Body of pancreas (tissue), 4 donors: ENCODE results near the gene SLC9A7. TPM values are rescaled to one million over a fixed set of nuclear protein-coding genes. Genes with fewer than 3 reads are reported as not detected.

ENCODE experiments used
- ATAC-seq: fragments of 150-250 bp; one replicate; pipeline ENCODE4 v1.9.1; 2016
- DNase-seq, 4 donors: peaks; one replicate each; pipeline ENCODE4 v3.0.0-alpha.2; 2019
- H3K27ac ChIP-seq, 4 donors: fragments of 200-600 bp; sonication (generic); 1 replicate in 3 of 4; 2 replicates in 1 of 4; pipeline versions ENCODE4 v1.5.1 to v1.6.1; 2016 to 2019; ENCODE audit warnings: mild to moderate bottlenecking in 1 of 4, mixed read lengths in 1 of 4, moderate library complexity in 1 of 4
- H3K27me3 ChIP-seq, 2 donors: fragments of 200-600 bp; sonication (generic); one replicate each; pipeline ENCODE4 v1.6.0; 2016; ENCODE audit warnings: mild to moderate bottlenecking in 1 of 2
- H3K36me3 ChIP-seq, 2 donors: fragments of 200-600 bp; sonication (generic); replicated peaks in 1 of 2; 2 replicates each; pipeline ENCODE4 v1.5.1; 2016; ENCODE audit warnings: low read depth in 2 of 2; ENCODE audit not compliant: insufficient read depth in 1 of 2
- H3K4me1 ChIP-seq: fragments of 200-600 bp; sonication (generic); one replicate; pipeline ENCODE4 v1.6.0; 2016
- H3K4me3 ChIP-seq, 2 donors: fragments of 200-600 bp; sonication (generic); 1 replicate in 1 of 2; 2 replicates in 1 of 2; pipeline ENCODE4 v1.5.1; 2016 to 2019
- H3K9me3 ChIP-seq, 3 donors: fragments of 200-600 bp; sonication (generic); 1 replicate in 2 of 3; 2 replicates in 1 of 3; pipeline ENCODE4 v1.5.1; 2016
- CTCF ChIP-seq, 7 experiments: fragments of 450-650 bp in 4 of 7; fragments of 200-600 bp in 3 of 7; sonication (generic) in 3 of 7; IDR thresholded peaks; one replicate each; pipeline ENCODE4 v1.5.1; 2016 to 2019; ENCODE audit warnings: antibody characterized with exemption in 7 of 7
- POLR2A ChIP-seq, 3 donors: fragments of 450-650 bp; IDR thresholded peaks; one replicate each; pipeline ENCODE4 v1.6.1; 2016; ENCODE audit warnings: antibody characterized with exemption in 3 of 3, mild to moderate bottlenecking in 2 of 3
- WGBS, 2 donors: methylation state at CpG; one replicate each; pipeline ENCODE4 v1.1.5; 2017; 5-methylcytosine and 5-hydroxymethylcytosine counted together
- intact Hi-C: fragments of 100-400 bp; cut with DNase I; formaldehyde crosslinking; loops from one replicate; pipeline ENCODE4 v1.15.1; 2023
- total RNA-seq, 2 donors: library from RNA; depleted of rRNA; stranded (reverse); fragments of >200 nt; gene quantifications; one replicate each; pipeline ENCODE4 v1.1.0, GENCODE V29; 2016

Gene SLC9A7
- total RNA-seq, 2 donors from 2014 or later: 6.2 to 7.6 TPM

GRCh38 chrX:46595084-46595483 is 163.8 kb downstream of the SLC9A7 start:
- no peaks in the 10 kb centered on the region for H3K4me1 ChIP-seq
- no peak overlapping the region for H3K4me3 ChIP-seq
- intact Hi-C loops: no loop called here
- H3K9me3 ChIP-seq: no peaks in the 10 kb centered on the region
- no peak for ATAC-seq
- DNase-seq: no peak
- no peak for TF ChIP-seq POLR2A (IDR thresholded peaks at IDR 0.05)
- TF ChIP-seq CTCF (IDR thresholded peaks at IDR 0.05): no peak
- no peak overlapping the region for H3K27ac ChIP-seq
- 100% methylated on average over 1 of the region's 1 CpG for WGBS, 2 donors
- H3K36me3 ChIP-seq: no peaks in the 10 kb centered on the region
- H3K27me3 ChIP-seq: no peaks in the 10 kb centered on the region

GRCh38 chrX:46589977-46590723 is 168.8 kb downstream of the SLC9A7 start:
- Histone ChIP-seq H3K27ac (no peak overlapping the region), H3K4me3 (no peak overlapping the region), H3K36me3 (no peaks in the 10 kb centered on the region), H3K4me1 (no peaks in the 10 kb centered on the region), H3K27me3 (no peaks in the 10 kb centered on the region), H3K9me3 (no peaks in the 10 kb centered on the region)
- WGBS, 2 donors: 69 to 74% methylated on average over 7 of the region's 7 CpGs
- TF ChIP-seq CTCF (IDR thresholded peaks at IDR 0.05): no peak
- TF ChIP-seq POLR2A (IDR thresholded peaks at IDR 0.05): no peak
- intact Hi-C loops: no loop called here
- peak in 1 of 4 donors; percentile 3 for DNase-seq
- ATAC-seq: no peak

GRCh38 chrX:46588263-46588662 is 170.7 kb downstream of the SLC9A7 start:
- Histone ChIP-seq H3K4me1 (no peaks in the 10 kb centered on the region), H3K27me3 (no peaks in the 10 kb centered on the region), H3K36me3 (no peaks in the 10 kb centered on the region), H3K4me3 (no peak overlapping the region), H3K9me3 (no peaks in the 10 kb centered on the region), H3K27ac (peak overlapping the region in 2 of 4 donors; percentile 30 to 32)
- WGBS, 2 donors: 74 to 86% methylated on average over 4 of the region's 4 CpGs
- no peak for ATAC-seq
- intact Hi-C loops: no loop called here
- TF ChIP-seq CTCF (IDR thresholded peaks at IDR 0.05) (no peak), POLR2A (IDR thresholded peaks at IDR 0.05) (no peak)
- DNase-seq: peak in 3 of 4 donors; percentile 21 to 32 (median 27)

- TF ChIP-seq CTCF (IDR thresholded peaks at IDR 0.05): no peak
- no peak for TF ChIP-seq POLR2A (IDR thresholded peaks at IDR 0.05)
- ATAC-seq (no peak), DNase-seq (no peak)
- Histone ChIP-seq H3K9me3 (no peaks in the 10 kb centered on the region), H3K4me3 (no peak overlapping the region), H3K27ac (peak overlapping the region in 2 of 4 donors; percentile 30 to 32), H3K4me1 (no peaks in the 10 kb centered on the region), H3K27me3 (no peaks in the 10 kb centered on the region), H3K36me3 (no peaks in the 10 kb centered on the region)
- intact Hi-C loops: no loop called here
- 11 to 17% methylated on average over 3 to 4 of the region's 5 CpGs for WGBS, 2 donors
Measured at GRCh38 chrX:46587753-46588171, 171.2 kb downstream of the SLC9A7 start.

- TF ChIP-seq POLR2A (IDR thresholded peaks at IDR 0.05): no peak
- no peak for TF ChIP-seq CTCF (IDR thresholded peaks at IDR 0.05)
- Histone ChIP-seq H3K36me3 (no peaks in the 10 kb centered on the region), H3K4me1 (no peaks in the 10 kb centered on the region), H3K4me3 (no peak overlapping the region), H3K27ac (no peak overlapping the region), H3K9me3 (no peaks in the 10 kb centered on the region), H3K27me3 (no peaks in the 10 kb centered on the region)
- intact Hi-C loops: no loop called here
- 67 to 73% methylated on average over 5 of the region's 5 CpGs for WGBS, 2 donors
- ATAC-seq (no peak), DNase-seq (no peak)
Measured at GRCh38 chrX:46587158-46587557, 171.8 kb downstream of the SLC9A7 start.
